ENCODE results near the gene TMEM89. TPM values are rescaled to one million over a fixed set of nuclear protein-coding genes. Genes with fewer than 3 reads are reported as not detected.

The TMEM89 gene
- total RNA-seq, 1 donor from 2014 or later, result not detected

- no peak for DNase-seq
Observed at GRCh38 chr3:48641396-48641795, 19.8 kb upstream of the TMEM89 start.

GRCh38 chr3:48639944-48640606 is 18.5 kb upstream of the TMEM89 start:
- no peak for DNase-seq

- DNase-seq, result no peak
Observed at GRCh38 chr3:48637305-48637704, 15.7 kb upstream of the TMEM89 start.

- no peak for DNase-seq
Observed at GRCh38 chr3:48636149-48636655, 14.6 kb upstream of the TMEM89 start.

- peak; percentile 92 for DNase-seq
Observed at GRCh38 chr3:48635222-48636021, 13.9 kb upstream of the TMEM89 start, which contains the start of gene SLC26A6. Gene SLC26A6 (minus strand): TSS chr3:48635461. CDS start chr3:48635393, 68 bp downstream.

GRCh38 chr3:48634661-48635221 is 13.2 kb upstream of the TMEM89 start:
- DNase-seq, result no peak

GRCh38 chr3:48633743-48634142 is 12.2 kb upstream of the TMEM89 start:
- no peak for DNase-seq

- DNase-seq, result no peak
Observed at GRCh38 chr3:48633256-48633655, 11.7 kb upstream of the TMEM89 start.

- DNase-seq, result no peak
Observed at GRCh38 chr3:48631516-48632448, 10.2 kb upstream of the TMEM89 start.

GRCh38 chr3:48630833-48631232 is 9.3 kb upstream of the TMEM89 start:
- no peak for DNase-seq

GRCh38 chr3:48630407-48630806 is 8.8 kb upstream of the TMEM89 start:
- DNase-seq, result no peak

- DNase-seq, result no peak
Observed at GRCh38 chr3:48629894-48630293, 8.3 kb upstream of the TMEM89 start.

GRCh38 chr3:48628277-48629017 is 6.9 kb upstream of the TMEM89 start:
- no peak for DNase-seq

GRCh38 chr3:48625600-48625999 is 4.0 kb upstream of the TMEM89 start:
- no peak for DNase-seq

GRCh38 chr3:48624767-48625166 is 3.2 kb upstream of the TMEM89 start:
- DNase-seq, result no peak

GRCh38 chr3:48623851-48624547 is 2.4 kb upstream of the TMEM89 start:
- DNase-seq, result no peak

- no peak for DNase-seq
Observed at GRCh38 chr3:48619541-48620524, 1.7 kb downstream of the TMEM89 start.

- no peak for DNase-seq
Observed at GRCh38 chr3:48617559-48617958, 4.0 kb downstream of the TMEM89 start.

- DNase-seq, result no peak
Observed at GRCh38 chr3:48614044-48614443, 7.5 kb downstream of the TMEM89 start.
